NCI-H345 treated with DMSO at 0.1 percent for 48 hours (cell line): ENCODE measurements around the gene C12orf76.
"Not testable (repeated sequence)": the region's sequence is repeated elsewhere in the genome, so short reads cannot be mapped to it uniquely, and the experiment has no call there.

Experiments
- DNase-seq: peaks from one replicate; lab custom pipeline; 2025; ENCODE audit not compliant: unreplicated experiment; lab: John Stamatoyannopoulos, UW

Gene C12orf76

GRCh38 chr12:110023059-110023980, 25.0 kb downstream of the C12orf76 start:
- DNase-seq = no peak

- no peak for DNase-seq
Observed at GRCh38 chr12:110020956-110021355, 27.4 kb downstream of the C12orf76 start.

GRCh38 chr12:110015132-110015531, 33.2 kb downstream of the C12orf76 start:
- no peak for DNase-seq

- no peak for DNase-seq
Observed at GRCh38 chr12:110012659-110013058, 35.7 kb downstream of the C12orf76 start.

GRCh38 chr12:110012137-110012536, 36.2 kb downstream of the C12orf76 start:
- no peak for DNase-seq

- DNase-seq = no peak
Observed at GRCh38 chr12:110010853-110011723, 37.2 kb downstream of the C12orf76 start.

- not testable (repeated sequence) for DNase-seq
Observed at GRCh38 chr12:110008681-110009398, 39.5 kb downstream of the C12orf76 start.

- no peak for DNase-seq
Observed at GRCh38 chr12:110007881-110008280, 40.4 kb downstream of the C12orf76 start.

- DNase-seq = no peak
Observed at GRCh38 chr12:110006115-110006514, 42.2 kb downstream of the C12orf76 start.

- DNase-seq = no peak
Observed at GRCh38 chr12:110005319-110005973, 42.9 kb downstream of the C12orf76 start.

- no peak for DNase-seq
Observed at GRCh38 chr12:110004598-110004997, 43.7 kb downstream of the C12orf76 start.

GRCh38 chr12:110002676-110003515, 45.4 kb downstream of the C12orf76 start:
- no peak for DNase-seq

GRCh38 chr12:110001596-110001995, 46.7 kb downstream of the C12orf76 start:
- no peak for DNase-seq

- no peak for DNase-seq
Observed at GRCh38 chr12:109999983-110000505, 48.3 kb downstream of the C12orf76 start.

- DNase-seq = no peak
Observed at GRCh38 chr12:109999649-109999971, 48.7 kb downstream of the C12orf76 start.

GRCh38 chr12:109998904-109999648, 49.2 kb downstream of the C12orf76 start, which contains the start of gene ANKRD13A:
Gene ANKRD13A (plus strand): TSS chr12:109999430. CDS start chr12:109999689, 259 bp downstream.
- peak; percentile 86 for DNase-seq

- no peak for DNase-seq
Observed at GRCh38 chr12:109998241-109998903, 50.0 kb downstream of the C12orf76 start.

- no peak for DNase-seq
Observed at GRCh38 chr12:109997393-109997792, 50.9 kb downstream of the C12orf76 start.
